Epithelial cell of proximal tubule (primary cell): ENCODE results near the gene EFCAB5. TPM values are rescaled to one million over a fixed set of nuclear protein-coding genes. Genes with fewer than 3 reads are reported as not detected.
"Not testable (repeated sequence)": the region's sequence is repeated elsewhere in the genome, so short reads cannot be mapped to it uniquely, and the experiment has no call there.

ENCODE experiments used
- DNase-seq: peaks from one replicate; pipeline ENCODE4 v3.0.0-alpha.2; 2011; ENCODE audit warnings: low read depth
- H3K4me3 ChIP-seq: 2 replicates; pipeline ENCODE4 v1.5.1; 2011; ENCODE audit warnings: low read depth, mild to moderate bottlenecking, low read length
- total RNA-seq: library from RNA; depleted of rRNA; stranded (reverse); fragments of >200 nt; gene quantifications from 2 replicates; pipeline ENCODE4 v1.2.3, GENCODE V29; 2015
- TF ChIP-seq, protein P1 (sequence below): conservative IDR thresholded peaks from 2 replicates; pipeline ENCODE4 v1.5.1; 2012; ENCODE audit warnings: low read depth, mild to moderate bottlenecking, low read length

Gene EFCAB5
- total RNA-seq, 1 donor from 2014 or later, result 2.5 TPM

GRCh38 chr17:30005709-30006320 lies 64.4 kb downstream of the EFCAB5 start:
- TF ChIP-seq, protein P1, sequence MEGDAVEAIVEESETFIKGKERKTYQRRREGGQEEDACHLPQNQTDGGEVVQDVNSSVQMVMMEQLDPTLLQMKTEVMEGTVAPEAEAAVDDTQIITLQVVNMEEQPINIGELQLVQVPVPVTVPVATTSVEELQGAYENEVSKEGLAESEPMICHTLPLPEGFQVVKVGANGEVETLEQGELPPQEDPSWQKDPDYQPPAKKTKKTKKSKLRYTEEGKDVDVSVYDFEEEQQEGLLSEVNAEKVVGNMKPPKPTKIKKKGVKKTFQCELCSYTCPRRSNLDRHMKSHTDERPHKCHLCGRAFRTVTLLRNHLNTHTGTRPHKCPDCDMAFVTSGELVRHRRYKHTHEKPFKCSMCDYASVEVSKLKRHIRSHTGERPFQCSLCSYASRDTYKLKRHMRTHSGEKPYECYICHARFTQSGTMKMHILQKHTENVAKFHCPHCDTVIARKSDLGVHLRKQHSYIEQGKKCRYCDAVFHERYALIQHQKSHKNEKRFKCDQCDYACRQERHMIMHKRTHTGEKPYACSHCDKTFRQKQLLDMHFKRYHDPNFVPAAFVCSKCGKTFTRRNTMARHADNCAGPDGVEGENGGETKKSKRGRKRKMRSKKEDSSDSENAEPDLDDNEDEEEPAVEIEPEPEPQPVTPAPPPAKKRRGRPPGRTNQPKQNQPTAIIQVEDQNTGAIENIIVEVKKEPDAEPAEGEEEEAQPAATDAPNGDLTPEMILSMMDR, result no peak
- H3K4me3 ChIP-seq, result no peak overlapping the region
- no peak for DNase-seq

DNA sequence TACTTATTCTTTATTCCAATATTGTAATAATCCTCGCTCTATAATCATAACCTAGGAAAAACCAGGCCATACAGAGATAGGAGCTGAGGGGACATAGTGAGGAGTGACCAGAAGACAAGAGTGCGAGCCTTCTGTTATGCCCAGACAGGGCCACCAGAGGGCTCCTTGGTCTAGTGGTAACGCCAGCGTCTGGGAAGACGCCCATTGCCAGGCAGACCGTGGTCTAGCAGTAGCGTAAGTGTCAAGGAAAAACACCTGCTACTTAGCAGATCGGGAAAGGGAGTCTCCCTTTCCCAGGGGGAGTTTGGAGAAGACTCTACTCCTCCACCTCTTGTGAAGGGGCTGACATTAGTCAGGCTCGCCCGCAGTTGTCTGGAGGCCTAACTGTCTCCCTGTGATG lies 70.5 kb downstream of the EFCAB5 start:
- not testable (repeated sequence) for H3K4me3 ChIP-seq, DNase-seq

DNA sequence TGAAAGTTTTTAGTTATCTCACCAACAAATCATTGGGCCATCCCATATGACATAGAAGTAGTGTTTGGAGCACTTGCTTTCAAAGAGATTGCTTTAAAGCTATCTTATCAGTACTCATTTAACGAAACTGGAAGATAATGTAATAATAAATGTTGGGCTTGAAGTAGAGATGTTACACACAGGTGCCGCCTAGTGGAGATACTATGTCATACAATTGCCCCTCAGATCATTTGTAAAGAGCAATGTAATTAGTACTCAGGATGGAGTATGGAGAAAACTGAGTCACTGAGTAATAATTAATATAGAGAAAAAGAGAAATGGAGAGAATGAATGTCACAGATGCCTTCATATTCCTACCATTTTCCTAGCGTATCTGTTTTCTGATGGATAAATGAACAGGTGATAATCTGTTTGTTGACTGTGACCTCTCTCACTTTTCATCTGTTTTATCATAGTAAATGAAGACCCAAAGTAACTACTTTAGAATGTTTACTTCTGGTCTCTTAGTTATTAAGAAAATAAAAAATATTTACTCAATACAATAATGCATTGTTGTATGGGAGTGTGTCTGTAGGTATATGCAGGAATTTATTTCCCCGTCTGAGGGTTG lies 80.4 kb downstream of the EFCAB5 start:
- H3K4me3 ChIP-seq, result no peak overlapping the region
- DNase-seq, result no peak
- TF ChIP-seq, protein P1, result peak; percentile 83

- not testable (repeated sequence) for H3K4me3 ChIP-seq, DNase-seq
Observed at GRCh38 chr17:30025325-30025724, 83.9 kb downstream of the EFCAB5 start.

DNA sequence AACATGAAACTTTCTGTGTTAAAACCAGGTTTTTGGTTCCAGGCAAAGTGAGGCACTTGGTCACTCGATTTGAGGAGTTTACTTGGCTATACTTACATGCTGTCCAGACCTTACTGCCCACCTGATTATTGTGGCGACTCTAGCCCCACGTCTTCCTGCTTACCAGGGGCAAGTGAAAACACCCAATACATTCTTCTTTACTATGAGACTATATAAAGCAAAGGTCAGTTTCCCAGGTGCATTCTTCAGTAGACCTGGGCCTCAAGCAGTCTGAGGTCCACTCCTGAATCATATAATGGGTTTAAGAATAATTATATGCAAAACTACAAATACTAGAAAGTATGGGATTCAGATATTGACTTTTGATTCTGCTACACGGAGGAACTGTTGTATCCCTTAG lies 86.2 kb downstream of the EFCAB5 start:
- DNase-seq, result no peak
- TF ChIP-seq, protein P1, result no peak

DNA sequence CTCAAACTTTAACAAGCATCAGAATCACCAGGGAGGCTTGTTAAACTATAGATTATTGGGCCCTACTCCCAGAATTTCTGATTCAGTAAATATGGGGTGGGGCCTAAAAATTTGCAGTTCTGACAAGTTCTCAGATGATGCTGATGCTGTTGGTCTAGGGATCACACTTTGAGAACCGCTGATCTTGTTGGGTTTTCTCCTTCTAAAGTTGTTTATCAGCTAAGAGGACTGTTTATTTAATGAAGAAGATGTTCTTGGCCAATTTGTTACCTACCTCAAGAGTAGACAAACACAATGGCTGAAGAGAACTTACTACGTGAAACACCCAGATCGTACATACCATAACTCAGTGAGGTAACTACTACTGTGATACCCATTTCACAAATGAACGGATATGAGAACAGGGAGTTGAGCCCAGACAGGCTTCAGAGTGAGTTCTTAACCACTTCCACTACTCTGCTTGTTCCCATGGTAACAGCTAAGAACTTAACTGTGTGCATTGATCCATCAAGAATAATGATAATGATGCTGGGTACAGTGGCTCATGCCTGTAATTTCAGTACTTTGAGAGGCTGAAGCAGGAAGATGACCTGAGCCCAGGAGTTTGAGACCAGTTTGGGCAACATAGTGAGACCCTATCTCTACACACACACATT lies 89.9 kb downstream of the EFCAB5 start:
- TF ChIP-seq, protein P1, result no peak
- no peak for DNase-seq
- no peak overlapping the region for H3K4me3 ChIP-seq

More for the DNA sequence above, 86.2 kb downstream of the EFCAB5 start:
- no peak overlapping the region for H3K4me3 ChIP-seq

DNA sequence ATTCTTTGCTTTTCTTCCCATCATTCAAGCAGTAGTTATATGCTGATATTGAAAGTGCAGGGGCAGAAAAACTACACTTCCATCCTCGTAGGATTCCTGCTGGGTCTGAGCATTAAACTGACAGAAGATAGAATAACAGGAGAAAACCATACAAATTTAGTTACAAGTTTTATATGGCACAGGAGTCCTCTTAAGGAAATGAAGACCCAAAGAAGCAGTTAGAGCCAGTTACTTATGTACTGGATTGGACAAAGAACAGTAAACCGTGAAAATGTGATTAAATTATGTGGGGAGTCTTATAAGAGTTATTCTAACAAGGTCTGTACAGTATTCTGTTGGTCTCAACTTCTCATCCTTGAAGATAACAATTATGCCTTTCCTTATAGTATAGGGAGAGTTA lies 93.9 kb downstream of the EFCAB5 start:
- no peak overlapping the region for H3K4me3 ChIP-seq
- DNase-seq, result no peak
- TF ChIP-seq, protein P1, result no peak

GRCh38 chr17:30040719-30041518 lies 99.5 kb downstream of the EFCAB5 start:
- not testable (repeated sequence) for DNase-seq, H3K4me3 ChIP-seq
